Measurements from ENCODE around the gene TUBB6.

TUBB6 gene

DNA sequence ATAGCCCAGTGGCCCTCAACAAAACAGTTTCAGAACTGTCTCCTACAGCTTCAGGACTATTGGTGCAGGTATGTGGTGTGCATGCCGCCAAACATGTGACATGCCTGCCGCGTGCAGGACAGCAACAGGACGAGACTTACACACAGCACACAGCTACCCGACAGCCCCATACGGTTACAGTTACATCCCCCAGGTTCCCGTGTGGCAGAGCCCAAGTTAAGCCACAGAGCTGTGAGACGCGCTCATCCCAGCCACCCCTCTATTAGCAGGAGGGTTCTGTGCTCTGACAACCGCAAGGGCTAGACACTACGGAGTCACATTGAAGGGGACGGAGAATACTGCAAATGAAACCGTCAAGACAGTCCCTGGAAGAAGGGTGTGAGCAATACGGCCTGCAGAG is 16.4 kb upstream of the TUBB6 start:
- no peak for DNase-seq

DNA sequence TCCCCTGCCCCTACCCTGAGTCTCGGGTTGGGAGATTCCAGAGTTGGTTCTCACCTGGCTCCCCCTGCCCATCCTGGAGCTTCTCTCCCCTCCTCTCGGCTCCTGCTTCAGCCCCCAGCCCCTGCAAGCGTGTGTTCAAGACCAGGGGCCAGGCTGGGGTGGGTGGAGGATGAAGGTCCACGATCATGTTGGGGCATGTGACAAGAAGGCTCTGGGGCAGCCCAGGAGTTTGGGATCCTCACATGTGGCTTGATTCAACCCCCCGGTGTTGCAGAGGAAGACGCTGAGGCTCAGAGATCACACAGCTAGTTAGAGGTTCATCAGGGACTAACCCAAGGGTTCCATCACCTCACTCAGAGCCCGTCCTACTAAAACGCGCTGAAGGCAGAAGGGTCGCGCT is 14.2 kb upstream of the TUBB6 start:
- DNase-seq, result no peak

DNA sequence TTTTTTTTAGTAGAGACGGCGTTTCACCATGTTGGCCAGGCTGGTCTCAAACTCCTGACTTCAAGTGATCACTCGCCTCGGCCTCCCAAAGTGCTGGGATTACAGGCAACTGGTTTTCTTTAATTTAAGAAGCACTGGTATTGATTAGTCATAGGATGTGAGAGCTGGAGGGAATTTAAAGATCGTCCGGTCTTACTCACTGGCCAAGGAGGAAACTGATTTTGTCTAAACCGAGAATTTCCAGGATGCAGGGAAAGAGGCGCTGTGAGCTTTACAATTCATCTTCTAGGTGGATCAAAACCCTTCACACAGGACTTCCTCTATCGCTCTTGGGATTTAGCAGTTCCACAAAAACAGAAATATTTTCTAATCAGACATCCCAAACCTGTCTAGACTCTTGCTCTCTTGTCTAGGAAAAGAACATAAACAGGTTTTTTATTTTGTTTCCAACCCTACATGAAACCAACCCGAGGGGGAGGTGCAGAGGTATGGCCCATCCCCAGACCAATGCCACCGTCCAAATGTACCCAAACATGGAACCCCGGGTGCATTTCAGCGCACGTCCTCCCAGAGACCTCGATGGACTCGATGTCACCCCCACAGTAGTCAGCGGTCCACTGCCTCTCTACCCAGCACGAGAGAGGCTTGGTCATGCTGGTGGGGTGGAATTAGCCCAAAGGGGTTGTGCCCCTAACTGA is 12.5 kb upstream of the TUBB6 start:
- no peak for DNase-seq

DNA sequence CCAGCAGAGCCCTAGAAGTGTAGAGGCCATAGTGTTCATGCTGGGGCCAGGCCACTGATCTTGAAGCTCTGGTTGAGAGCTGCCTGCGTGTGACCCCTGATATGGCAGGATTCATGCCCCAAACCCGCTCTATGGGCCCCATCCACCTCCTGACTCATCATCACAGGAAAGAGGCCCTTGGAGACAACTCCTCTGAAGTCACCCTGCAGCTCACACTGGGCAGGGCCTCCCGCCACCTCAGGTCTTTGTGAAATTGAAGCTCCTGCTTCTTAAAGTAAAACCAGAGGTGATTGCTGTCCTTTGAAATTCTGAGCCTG is 12.0 kb upstream of the TUBB6 start:
- no peak for DNase-seq

DNA sequence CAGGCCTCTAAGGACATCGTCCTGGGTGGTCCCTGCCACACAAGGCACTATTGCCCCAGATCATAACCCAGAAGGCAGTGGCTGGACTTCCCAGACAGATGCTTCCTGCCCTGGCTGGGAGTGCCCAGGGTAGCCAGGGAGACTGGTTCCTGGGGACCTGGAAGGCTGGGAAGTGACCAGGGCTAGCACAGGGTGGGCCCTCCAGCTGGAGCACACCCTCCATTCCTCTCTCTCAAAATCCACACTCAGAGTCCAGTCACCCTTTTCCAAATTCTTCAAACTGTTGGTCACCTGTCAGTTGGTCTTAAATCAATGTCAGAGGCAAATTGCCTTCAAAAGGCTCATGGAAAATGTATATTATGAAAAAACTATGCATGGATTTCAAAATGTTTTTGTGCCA is 11.6 kb upstream of the TUBB6 start:
- DNase-seq, result no peak

DNA sequence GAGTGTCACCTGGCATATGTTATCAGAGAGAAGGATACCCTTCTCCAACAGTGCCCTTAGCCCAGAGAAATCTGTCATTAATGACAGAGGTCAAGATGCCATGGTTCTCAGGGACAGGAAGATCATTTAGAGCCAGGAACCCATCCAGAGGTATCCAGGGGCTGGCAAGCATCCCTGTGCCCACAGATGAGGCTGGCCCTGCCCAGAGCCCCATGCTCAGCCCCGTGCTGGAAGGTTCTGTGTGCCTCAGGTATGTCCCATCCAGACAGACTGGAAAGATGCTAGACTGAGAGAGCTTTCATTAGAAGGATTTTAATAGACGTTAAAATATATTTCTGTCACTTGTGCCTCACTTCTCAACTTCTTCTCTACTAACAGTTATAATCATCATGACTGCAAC is 8.2 kb upstream of the TUBB6 start:
- no peak for DNase-seq

DNA sequence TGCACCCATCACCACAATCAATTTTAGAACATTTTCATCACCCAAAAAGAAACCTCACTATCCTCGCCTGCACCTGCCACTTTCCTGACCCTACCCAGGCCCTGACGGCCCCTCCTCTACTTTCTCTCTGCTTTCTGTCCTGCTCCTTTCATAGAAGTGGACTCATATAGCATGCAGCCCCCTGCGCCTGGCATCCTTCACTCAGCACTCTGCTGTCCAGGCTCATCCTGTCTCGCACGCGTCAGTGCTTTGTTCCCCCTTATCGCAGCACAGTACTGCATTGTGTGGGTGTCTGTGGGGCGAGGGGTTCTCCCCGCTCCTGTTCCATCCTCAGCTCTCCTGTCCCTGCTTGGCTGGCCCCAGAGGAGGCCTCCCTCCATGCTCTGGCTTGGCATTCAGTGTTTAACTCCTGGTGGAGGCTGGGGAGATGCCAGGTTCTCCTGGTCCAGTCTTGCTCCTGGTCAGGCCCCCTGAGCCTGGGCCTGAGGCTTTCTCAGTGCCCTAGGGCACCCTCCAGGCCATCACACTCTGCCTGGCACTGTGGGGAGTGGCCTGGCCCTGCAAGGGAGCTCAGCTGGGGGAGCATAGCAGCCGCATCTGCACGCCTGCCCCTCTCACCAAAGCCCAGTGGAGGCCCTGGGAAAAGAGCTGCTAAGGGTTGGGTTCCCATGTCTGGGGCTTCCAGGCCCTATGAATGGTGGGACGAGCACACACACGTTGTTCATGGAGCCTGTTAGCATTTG is 6.6 kb upstream of the TUBB6 start:
- no peak for DNase-seq

DNA sequence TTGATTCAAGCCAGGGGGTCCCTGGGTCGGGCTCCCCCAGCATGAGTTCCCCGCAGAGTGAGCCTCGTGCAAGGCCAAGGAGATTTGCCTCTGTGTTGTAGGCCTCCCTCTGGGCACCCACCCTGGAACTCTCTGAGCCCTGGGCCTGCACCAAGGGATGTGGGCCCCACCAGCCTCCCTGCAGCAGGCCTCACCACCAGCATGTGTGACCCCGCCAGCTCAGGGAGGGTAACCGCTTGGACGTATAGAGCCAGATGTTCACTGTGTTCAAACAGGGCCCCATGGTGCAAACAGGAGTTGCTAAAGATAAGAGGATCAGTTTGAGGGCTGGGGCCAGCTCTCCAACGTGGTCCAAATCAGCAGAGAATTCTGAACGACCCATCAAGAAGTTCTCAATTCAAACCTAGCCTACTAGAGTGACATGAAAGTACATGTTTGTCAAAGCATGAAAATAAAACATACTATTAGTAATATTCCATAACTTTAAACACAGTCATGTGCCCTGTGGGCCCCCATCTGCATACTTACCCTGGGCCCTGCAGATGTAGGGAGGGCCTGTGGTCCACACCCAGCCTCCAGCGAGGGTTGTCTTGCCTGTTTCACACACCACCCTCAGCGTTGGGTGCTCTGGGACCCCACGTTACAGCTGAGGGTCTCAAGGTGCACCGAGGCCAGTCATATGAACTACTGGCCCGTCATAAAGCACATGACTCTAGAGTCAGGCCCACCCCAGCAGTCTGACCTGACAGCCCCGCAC is 5.5 kb upstream of the TUBB6 start:
- no peak for DNase-seq

DNA sequence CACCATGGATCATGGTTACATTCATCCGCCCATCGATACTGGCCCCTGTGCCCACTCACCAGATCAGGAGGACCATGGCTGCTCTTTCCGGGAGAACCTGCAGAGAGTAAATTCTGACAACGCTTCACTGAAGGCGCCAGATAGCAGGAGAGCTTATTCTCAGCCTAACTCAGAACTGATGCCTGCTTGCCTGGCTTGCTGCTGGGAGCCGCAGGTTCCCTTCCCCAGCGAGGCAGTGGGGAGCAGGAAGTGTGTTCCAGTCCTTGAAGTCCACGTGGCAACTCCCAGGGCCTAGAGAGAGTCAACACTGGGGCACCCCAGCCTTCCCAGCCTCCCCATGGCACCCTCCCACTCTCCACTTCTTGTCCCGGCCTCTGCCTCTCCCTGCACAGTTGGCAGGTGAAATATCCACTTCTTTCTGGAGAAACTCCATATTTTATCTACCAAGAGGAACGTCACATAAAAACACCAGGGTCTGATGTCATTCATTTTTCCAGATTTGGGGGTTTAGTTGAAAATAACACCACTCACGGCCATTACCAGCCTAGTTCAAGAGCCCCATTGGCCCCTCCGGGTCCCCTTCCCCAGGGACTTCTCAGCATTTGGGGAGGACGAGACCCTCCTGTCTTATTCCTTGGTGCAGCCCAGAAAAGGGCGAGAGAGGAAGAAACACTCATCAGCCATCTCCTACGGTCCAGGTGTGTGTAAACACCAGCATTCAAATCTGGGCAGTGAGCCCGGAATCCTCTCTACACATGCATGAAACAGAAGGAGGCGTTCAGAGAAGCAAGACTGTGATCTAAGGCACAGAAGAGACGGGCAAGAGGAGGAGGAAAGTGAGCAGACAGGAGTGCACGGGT is 3.5 kb upstream of the TUBB6 start:
- no peak for DNase-seq

DNA sequence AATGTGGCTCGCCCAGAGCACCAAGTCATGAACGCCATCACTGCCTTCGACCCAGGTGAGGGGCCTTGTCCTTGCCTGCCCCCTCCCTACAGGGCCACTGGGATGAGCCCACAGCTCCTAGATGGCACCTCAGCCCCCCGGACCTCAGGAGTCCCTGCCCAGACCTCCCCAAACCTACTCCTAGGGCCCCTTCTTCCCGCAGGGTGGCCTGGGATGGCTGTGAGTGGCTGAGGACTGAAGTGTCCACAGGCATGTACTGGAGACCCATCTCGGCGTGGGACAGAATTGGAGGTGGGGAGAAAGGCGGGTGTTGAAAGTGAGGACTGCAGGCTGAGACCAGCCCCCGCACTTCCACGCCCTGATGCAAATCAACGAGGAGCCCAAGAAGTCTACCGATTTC is 2.8 kb upstream of the TUBB6 start:
- DNase-seq, result no peak

DNA sequence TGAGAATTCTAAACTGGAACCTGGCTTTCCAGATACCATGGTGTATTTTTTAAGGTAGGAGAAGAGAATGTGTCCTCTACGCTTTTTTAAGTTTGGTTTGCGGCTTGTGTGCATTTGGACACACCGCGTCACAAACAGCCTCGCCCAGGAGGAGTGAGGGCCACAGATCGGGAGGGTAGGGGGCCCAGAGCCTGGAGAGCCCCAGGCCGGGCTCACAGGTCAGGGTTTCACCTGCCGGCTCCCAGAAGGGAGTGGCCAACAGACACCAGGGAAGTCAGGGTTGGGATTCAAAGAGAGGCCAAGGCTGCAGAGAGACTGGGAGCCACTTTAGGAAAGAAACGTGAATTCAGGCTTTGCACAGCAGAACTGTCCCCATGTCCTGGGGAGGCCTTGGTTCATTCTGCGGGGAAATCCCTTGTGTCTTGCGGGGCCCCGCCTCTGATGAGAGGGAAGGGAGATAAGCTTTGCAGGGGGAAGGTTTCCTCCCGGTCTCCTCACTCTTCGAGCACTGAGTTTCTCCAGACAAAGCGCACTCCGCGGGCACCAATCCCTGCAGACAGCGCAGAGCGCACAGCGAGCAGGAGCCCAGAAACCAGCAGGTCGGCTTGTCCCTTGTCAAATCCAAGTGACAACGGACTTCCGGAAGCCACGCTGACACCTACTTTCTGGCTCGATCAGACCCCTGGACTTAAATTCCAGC is 2.0 kb upstream of the TUBB6 start:
- no peak for DNase-seq

DNA sequence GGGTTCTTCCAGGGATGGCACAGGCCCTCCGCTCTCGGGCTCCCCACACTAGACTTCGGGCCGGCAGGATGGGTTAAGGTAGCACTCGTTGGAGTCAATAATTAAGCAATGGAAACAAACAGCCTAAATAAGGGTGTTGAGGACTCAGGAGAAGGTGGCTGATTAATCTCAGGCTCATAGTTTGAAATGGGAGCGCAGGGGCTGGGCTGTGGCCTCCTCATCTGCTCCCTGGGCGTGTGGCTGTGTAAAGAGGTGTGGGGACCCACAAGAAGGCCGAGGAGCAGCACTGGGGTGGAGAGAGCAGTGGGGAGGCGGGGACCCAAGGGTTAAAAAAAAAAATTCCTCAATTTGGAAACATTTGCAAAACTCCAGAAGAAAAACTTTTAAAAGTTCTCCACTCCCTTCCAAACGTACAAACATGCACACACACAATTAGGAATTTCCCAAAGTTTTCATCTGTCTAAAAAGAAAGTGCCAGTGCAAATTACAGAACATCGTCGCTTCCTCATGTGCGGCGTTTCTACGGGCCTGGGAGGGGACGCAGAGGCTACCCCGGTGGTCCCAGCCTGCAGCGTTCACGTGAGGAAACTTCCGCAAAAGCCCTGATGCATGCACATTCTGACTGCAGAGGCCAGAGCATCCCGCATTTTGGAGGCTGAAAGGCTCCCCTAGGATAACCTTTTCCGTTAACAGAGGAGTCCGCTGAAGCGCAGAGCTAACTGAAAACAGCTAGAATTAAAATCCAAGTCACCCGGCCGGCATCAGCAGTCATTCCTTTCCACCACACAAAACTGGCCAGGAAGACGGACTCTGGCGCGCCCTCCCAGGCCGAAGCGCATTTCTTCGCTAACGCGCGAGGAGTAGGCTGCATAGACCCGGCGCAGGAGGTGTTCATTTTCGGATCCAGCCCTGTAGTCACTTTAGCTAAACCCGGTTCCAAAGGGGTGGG is 1.0 kb upstream of the TUBB6 start:
- no peak for DNase-seq

DNA sequence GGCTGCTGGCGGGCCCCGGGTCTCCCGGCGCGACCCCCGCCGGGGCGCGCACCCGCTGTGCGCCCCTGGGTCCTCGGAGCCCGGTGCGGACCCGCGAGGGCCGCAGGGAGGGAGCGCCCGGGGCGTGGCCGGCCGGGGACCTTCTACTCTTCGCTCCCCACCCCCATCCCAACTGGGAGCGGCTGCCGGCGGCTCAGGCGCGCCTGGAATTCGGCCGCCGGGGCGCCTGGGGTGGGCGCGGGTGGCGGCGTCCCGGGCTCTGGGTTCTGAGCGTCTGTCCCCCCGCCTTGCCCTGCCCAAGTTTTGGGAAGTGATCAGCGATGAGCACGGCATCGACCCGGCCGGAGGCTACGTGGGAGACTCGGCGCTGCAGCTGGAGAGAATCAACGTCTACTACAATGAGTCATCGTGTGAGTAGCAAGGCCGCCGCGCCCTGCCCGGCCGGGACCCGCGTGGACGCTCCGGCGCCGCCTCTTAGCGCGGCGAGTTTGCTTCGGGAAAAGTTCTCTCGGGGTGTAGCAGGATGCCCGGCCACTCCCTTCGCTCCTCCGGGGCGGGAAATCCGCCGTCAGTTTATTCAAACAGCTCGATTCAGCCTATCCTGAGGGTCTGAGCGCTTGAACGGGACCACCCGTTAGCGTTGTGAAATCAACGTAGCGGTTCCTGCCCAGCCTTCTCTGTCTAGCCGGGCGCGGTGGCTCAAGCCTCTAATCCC is 502 bp downstream of the TUBB6 start:
- no peak for DNase-seq

DNA sequence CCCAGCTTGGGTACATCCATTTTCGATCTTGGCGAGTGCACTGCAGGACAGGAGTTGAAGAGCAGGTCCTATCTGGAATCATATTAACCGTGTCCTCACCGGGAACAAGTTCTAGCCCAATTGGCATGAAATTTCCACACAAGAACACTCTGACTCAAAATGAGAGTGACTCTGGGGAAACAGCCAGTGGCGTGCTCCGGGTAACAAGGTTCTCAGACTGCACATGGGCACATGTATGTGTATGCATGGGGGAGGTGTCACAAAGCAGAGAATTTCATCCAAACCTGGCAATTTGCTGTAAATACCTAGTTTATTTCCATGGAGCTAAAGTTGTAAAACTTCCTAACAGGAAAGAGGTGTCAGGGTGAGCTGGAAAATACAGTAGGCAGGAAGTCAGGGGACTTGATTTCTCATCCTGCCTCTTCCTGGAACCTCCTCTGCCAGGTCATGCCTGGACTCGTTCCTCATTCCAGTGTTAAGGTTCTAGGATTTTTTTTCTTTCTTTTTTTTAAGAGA is 1.7 kb downstream of the TUBB6 start:
- DNase-seq, result no peak

DNA sequence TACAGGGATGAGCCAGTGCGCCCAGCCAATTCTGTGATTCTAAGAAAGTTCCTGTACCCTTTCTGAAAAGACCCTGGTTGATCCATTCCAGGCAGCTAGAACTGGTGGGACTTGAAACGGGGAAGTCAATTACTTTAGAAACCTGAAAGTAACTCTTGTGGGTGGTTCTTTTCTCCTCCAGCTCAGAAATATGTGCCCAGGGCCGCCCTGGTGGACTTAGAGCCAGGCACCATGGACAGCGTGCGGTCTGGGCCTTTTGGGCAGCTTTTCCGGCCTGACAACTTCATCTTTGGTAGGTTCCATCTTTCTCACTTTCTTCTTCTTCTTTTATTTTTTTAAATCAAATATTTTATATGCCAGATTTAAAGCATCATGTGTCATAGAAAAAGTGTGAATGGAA is 2.7 kb downstream of the TUBB6 start:
- no peak for DNase-seq

DNA sequence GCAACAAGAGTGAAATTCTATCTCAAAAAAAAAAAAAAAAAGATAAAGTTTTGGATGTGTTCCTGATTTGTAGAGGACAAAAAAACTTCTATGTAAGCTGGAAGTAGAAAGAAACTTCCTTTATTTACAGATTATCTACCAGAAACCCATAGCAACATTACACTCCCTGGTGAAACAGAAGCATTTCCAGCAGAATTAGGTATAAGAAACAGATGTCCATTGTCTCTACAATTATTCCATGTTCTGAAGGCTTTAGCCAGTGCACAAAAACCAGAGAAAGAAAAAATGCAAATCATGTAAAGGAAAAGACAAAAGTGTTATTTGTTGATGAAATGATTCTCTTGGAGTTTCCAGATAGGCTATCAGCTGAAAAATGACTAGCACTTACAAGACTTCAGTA is 4.9 kb downstream of the TUBB6 start:
- DNase-seq, result no peak

DNA sequence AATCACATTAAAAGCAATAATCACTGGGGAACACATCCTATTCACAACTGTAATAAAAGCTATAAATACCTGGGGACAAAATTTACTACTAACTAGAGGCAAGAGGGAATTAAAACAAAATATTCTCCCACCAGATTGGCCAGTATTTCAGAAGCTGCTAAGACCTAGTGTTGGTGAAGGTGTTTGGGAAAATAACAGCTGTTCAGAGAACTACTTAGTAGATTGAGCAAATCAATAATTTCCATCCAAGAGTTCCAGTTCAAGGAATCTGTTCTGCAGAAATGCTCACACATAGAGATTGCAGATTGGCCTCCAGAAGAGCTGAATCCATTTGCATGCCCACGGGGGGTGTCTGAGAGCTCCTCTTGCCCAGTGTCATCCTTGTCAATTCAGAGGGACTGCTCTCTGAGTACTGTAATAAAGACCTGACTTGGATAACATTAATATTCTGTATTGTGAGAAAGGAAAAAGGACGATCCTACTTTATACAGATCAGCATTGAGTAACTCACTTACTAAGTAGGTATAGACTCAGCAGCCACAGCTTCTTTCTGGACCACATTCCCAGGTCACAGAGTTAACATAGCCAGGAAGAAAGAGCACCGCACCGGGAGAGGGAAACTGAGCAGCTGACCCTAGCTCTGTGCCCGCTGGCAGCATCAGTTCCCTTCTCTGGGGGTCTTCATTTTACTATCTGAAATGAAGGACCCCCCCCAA is 5.6 kb downstream of the TUBB6 start:
- no peak for DNase-seq

DNA sequence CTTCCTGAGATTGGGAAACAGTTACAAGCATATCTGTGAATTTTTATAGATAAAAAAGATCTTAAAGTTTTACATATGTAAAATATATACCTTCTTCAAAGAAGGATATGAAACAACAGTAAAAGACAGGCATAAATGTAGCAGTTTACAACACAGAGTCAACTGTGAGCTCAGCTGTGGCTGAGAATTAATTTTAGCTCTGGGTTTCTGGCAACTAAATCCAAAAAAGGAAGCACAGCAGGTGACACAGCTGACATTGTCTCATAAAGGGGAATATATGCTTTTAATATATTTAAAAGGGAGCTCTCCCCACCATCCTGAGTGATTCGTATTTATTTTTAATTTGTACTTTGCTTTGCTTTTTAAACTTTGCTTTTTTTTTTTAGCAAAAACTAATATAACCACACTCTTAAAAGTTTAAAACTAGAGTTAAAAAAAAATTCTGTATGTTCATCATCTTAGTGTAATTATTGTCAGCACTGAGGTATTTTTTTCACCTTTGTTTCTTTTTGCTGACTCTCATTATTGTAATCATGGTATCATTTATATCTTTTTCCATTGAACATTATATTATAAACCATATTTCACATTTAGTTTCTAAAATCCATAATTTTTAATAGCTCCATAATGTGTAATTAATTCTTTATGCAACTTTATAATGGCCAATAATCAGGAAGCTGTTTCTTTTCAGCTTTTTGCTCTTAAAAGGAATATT is 6.7 kb downstream of the TUBB6 start:
- DNase-seq, result no peak

DNA sequence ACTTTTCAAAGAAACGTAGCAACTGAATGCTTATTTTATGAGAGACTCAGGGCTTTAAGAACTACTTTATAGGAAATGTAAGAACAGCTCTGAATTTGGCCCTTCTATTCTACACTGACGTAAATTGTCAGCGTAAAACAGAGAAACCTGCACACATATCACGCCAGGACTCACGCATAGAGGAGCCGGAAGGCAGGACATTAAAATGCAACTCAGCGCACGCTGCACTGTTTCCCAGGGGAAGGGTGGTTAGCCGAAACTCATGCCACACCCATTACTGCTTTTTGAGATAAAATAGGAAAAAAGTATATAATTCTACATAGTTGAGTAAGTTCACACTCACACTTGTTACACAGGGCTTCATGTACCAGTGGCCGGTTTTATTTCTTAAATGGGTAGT is 7.4 kb downstream of the TUBB6 start:
- no peak for DNase-seq
